ENCODE results near the gene LIMS2. TPM values are rescaled to one million over a fixed set of nuclear protein-coding genes. Genes with fewer than 3 reads are reported as not detected.

Gene LIMS2
- polyA plus RNA-seq, 1 experiment, result 46.1 TPM

DNA sequence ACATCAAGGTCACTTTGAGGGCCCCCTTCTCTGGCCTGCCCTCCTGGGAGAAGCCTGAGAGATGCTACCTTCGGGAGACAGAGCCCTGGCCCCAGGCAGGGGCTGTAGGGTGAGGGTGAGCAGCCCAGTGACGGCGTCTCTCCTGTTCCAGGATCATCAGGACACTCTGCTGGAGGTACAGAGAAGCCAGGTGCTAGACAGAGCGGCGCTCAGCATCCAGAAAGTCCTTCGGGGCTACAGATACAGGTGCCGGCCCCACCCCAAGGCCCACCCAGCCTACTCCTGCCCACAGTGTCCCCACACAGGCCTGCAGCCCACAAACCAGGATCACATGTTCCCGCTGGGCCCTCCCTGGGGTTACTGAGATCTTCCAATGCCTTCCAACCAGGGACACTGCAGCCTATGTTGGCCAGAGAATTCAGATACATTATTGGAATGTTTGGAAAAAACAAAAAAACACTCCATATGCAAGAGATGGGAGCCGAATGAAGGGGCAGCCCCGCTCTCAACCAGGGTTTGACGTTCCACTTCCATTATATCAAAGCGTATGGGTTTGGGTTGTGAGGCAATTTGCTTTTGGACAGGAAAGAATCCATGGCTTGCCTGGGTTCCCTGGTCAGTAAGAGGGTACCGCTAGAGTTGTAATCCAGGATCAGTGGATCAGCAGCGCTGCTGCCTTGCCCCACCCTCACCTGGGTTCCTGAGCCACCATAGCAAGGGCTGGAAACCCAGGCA lies 78.9 kb downstream of the LIMS2 start:
- CTCF ChIA-PET, result interaction anchor here (3.0 kb wide), 1 partner anchor 54 kb away, joined by 11 read pairs; no protein-coding TSS in a partner anchor
- TF ChIP-seq, protein P1, sequence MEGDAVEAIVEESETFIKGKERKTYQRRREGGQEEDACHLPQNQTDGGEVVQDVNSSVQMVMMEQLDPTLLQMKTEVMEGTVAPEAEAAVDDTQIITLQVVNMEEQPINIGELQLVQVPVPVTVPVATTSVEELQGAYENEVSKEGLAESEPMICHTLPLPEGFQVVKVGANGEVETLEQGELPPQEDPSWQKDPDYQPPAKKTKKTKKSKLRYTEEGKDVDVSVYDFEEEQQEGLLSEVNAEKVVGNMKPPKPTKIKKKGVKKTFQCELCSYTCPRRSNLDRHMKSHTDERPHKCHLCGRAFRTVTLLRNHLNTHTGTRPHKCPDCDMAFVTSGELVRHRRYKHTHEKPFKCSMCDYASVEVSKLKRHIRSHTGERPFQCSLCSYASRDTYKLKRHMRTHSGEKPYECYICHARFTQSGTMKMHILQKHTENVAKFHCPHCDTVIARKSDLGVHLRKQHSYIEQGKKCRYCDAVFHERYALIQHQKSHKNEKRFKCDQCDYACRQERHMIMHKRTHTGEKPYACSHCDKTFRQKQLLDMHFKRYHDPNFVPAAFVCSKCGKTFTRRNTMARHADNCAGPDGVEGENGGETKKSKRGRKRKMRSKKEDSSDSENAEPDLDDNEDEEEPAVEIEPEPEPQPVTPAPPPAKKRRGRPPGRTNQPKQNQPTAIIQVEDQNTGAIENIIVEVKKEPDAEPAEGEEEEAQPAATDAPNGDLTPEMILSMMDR (IDR thresholded peaks at IDR 0.05; ENCODE audit: insufficient read depth, low read depth, low read length), result no peak
- no peak overlapping the region for H3K4me3 ChIP-seq (ENCODE audit: low read depth, low read length)

DNA sequence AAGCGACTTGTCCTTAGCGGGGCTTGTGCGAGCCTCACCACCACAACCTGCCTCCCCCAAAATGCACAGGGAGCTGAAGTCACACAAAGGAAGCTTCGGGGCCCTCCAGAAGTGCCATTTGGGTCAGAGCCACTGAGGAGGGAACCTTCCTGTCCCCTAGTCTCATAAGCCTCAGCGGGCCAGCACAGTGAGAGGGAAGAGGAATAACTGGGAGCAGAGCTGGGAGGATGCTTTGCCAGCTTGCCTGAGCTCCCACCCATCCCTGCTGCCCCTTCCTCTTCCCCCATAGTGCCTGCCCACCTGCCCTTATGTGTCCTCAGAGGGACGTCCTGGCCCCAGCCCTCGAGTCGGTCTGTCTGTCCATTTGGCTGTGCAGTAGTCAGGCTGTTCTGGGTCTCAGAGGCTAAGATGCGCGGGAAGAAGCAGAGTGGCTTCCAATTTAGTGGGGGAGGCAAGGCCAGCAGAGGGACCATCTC lies 81.2 kb downstream of the LIMS2 start:
- H3K27me3 ChIP-seq (ENCODE audit: control insufficient read depth, insufficient read depth, low read length), result no peaks in the 10 kb centered on the region
- no peaks in the 10 kb centered on the region for H3K36me3 ChIP-seq (ENCODE audit: control insufficient read depth, insufficient read depth, low read length)
- TF ChIP-seq, protein P1 (IDR thresholded peaks at IDR 0.05; ENCODE audit: insufficient read depth, low read depth, low read length), result no peak
- H3K4me3 ChIP-seq (ENCODE audit: low read depth, low read length), result no peak overlapping the region
- DNase-seq (ENCODE audit: low read depth), result no peak
- CTCF ChIA-PET, result interaction anchor here (1.7 to 3.0 kb wide), 3 partner anchors 53 to 81 kb away, joined by 5 to 11 read pairs (median 6); partner anchors contain the start of gene LIMS2
- POLR2A ChIA-PET, result no interaction called here

More for the DNA sequence above, 78.9 kb downstream of the LIMS2 start:
- no peaks in the 10 kb centered on the region for H3K27me3 ChIP-seq (ENCODE audit: control insufficient read depth, insufficient read depth, low read length)
- DNase-seq (ENCODE audit: low read depth), result no peak
- POLR2A ChIA-PET, result no interaction called here
- no peaks in the 10 kb centered on the region for H3K36me3 ChIP-seq (ENCODE audit: control insufficient read depth, insufficient read depth, low read length)

DNA sequence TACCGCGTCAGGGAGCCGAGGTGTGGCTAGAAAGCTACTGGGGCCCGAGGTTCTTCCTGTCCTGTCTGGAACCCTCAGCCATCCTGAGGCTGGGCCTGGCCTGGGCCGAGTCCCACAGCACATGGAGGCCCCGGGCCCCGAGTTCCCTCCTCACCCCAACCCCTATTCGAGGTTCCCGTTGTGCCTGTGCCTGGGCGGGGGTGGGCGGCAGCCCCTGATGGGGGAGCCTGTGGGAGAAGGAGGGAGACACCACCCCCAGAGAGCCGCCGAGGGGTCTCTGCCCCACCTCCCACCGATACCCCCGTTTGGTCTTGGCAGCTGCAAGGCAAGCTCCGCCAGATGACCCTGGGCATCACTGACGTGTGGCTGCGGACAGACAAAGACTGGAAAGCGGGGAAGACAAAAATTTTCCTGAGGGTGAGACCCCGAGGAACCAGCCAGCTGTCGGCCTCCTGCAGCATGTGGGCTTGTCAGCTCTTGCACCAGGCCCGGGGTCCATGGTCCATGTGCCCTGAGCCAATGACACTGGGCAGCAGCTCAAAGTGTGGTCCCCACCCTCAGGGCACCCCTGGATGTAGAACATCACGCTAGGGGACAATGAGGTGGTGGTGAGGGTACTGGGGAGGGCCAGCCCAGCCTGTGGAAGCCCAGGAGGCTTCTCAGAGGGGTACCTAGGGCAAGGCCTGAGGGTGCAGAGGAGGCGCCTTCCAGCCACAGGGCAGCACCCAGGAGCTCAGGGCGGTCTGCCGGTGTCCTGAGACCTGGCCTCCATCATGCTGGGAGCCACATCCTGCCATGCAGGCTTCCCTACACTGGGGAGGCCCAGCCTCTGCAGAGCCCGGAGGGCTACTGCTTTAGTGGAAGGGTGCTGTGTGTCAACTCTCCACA lies 81.9 kb downstream of the LIMS2 start:
- H3K4me3 ChIP-seq (ENCODE audit: low read depth, low read length), result no peak overlapping the region

DNA sequence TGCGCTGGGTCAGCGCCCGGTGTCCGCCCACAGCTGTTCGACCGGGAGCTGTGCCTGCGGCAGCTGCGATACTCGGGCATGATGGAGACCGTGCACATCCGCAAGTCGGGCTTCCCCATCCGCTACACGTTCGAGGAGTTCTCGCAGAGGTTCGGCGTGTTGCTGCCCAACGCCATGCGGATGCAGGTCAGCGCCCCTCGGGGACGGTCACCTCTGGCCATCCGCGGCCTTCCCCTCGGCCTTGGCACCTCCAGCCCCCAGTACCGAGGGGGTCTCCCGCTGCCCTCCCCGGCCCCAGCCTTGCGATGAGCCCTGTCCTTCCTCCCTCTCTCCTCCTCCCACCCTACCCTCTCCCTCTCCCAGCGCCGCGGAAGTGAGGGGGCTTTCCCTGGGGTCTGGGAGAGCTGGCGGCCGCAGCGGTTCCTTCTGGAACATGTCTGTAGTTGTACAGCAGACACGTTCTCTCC lies 82.5 kb downstream of the LIMS2 start:
- no peak for DNase-seq (ENCODE audit: low read depth)
- CTCF ChIA-PET, result interaction anchor here (1.1 to 4.0 kb wide), 7 partner anchors 14 to 222 kb away, joined by 3 to 37 read pairs (median 10); partner anchors contain the start of gene LIMS2

More for the DNA sequence above, 81.9 kb downstream of the LIMS2 start:
- no peaks in the 10 kb centered on the region for H3K27me3 ChIP-seq (ENCODE audit: control insufficient read depth, insufficient read depth, low read length)
- ChIA-PET POLR2A (no interaction called here), CTCF (interaction anchor here (1.1 to 4.0 kb wide), 7 partner anchors 14 to 112 kb away, joined by 4 to 37 read pairs (median 10); partner anchors contain the start of gene LIMS2)
- no peaks in the 10 kb centered on the region for H3K36me3 ChIP-seq (ENCODE audit: control insufficient read depth, insufficient read depth, low read length)
- TF ChIP-seq, protein P1 (IDR thresholded peaks at IDR 0.05; ENCODE audit: insufficient read depth, low read depth, low read length), result no peak
- no peak for DNase-seq (ENCODE audit: low read depth)

More for the DNA sequence above, 82.5 kb downstream of the LIMS2 start:
- Histone ChIP-seq H3K27me3 (ENCODE audit: control insufficient read depth, insufficient read depth, low read length) (no peaks in the 10 kb centered on the region), H3K4me3 (ENCODE audit: low read depth, low read length) (no peak overlapping the region), H3K36me3 (ENCODE audit: control insufficient read depth, insufficient read depth, low read length) (no peaks in the 10 kb centered on the region)
- POLR2A ChIA-PET, result no interaction called here
- TF ChIP-seq, protein P1 (IDR thresholded peaks at IDR 0.05; ENCODE audit: insufficient read depth, low read depth, low read length), result no peak

Data from BJ (cell line).